Measurements from ENCODE around the gene SSR1.
A peak's percentile ranks its signal among the peaks of the same experiment; 100 is the strongest.

SSR1 gene

GRCh38 chr6:7254980-7255835, 57.8 kb downstream of the SSR1 start:
- DNase-seq, result no peak

GRCh38 chr6:7252390-7252789, 60.6 kb downstream of the SSR1 start:
- DNase-seq, result no peak

- no peak for DNase-seq
Measured at GRCh38 chr6:7251646-7252260, 61.2 kb downstream of the SSR1 start.

- no peak for DNase-seq
Measured at GRCh38 chr6:7250812-7251211, 62.2 kb downstream of the SSR1 start.

GRCh38 chr6:7249946-7250643, 62.9 kb downstream of the SSR1 start:
- DNase-seq, result no peak

- no peak for DNase-seq
Measured at GRCh38 chr6:7249391-7249790, 63.6 kb downstream of the SSR1 start.

GRCh38 chr6:7247828-7248227, 65.2 kb downstream of the SSR1 start:
- no peak for DNase-seq

DNA sequence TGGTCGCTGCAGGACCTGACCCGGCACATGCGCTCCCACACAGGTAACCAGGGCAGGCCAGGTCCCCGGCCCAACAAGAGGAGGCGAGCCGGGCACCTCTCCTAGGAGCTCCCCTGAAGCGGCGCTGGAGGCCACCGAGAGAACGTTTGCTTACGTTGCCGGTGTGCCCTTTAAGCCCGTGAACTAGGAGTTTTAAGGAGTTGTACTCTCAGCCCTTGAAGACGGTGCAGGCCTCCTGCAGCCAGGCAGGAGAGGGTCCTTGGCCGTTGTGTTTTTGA, 65.9 kb downstream of the SSR1 start:
- DNase-seq, result no peak

GRCh38 chr6:7246401-7247178, 66.4 kb downstream of the SSR1 start:
- no peak for DNase-seq

DNA sequence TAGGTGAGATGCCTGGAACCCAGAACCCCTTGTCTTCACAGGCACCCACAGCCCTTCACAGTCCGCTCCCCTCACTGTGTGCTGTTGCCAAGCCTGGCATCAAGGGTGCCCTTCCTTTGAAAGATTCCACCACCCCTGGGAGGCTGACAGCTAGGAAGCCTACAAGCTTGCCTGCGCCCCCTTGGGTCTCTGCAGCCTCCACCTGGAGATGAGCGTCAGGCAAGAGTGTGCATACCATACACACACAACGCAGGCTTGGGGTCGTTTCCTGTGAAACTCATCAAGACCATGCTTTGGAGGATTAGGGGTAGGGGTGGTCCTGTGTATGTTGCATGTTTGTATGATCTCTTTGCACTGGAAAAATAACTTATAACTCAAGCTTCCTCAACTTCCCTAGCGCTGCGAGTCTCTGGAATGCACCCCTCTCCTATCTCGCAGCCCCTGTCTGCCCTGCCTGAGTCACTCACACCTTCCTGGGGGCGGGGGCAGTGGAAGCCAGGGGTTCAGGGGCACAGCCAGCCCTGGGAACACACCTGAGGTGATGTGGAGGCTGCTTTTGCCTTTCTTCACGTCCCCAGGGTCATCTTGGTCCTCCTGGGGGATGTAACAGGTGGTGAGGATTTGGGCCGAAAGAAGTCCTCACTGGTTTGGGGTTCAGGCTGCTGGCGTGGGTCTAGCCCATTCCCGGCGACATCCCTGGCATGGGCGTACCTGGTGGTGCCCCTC, 67.2 kb downstream of the SSR1 start:
- DNase-seq, result no peak

- DNase-seq, result peak; percentile 92
Measured at GRCh38 chr6:7243179-7243981, 69.6 kb downstream of the SSR1 start.

DNA sequence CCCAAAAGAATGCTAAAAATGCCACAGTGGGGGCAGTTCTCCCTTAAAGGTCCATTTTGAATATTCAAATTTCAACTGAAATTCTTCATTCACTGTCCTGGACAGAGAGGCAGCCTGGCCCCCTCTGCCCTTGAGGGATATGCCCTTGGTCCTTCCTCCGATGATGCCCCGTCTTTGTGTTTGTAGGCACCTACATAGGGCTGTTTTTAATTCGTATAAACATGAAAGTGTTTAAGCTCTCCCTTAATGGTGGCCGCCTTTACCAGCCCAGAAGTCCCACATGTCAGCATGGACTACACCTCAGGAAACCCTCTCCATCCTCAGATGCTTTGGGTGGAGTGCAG, 70.2 kb downstream of the SSR1 start:
- no peak for DNase-seq

GRCh38 chr6:7241709-7242645, 71.0 kb downstream of the SSR1 start:
- no peak for DNase-seq

DNA sequence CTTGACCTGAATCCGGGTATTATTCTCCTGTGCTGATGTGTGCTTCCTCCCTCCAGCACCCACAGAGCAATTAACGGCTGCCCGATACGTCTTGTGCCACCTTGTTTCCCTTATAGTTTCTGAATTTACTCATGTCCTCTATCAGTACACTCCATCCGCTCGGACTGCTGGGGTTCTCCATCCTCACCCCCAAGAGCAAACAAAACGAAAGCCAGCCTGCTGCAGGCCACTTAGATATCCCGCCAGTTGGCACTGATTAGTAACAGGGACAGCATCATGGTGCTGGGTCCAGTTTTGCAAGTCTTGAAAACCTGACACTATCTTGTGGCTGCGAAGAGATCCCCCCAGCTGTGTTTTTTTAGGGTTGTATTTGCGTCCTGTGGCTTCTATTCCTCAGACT, 71.8 kb downstream of the SSR1 start:
- DNase-seq, result no peak

DNA sequence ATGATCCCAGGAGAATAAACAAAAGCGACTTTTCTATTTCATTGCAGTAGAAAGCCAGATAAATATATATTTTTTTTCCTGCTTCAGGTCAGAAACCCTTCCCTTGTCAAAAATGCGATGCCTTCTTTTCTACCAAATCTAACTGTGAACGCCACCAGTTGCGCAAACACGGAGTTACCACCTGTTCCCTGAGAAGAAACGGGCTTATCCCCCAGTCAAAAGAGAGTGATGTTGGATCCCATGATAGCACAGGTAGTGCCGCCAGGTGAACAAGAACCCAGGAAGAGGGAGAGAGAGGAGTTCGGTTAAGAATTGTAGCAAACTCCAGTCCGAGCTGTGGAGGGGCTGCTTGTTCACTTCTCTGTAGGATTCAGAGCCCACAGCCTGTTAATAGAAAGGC, 72.6 kb downstream of the SSR1 start:
- DNase-seq, result no peak

DNA sequence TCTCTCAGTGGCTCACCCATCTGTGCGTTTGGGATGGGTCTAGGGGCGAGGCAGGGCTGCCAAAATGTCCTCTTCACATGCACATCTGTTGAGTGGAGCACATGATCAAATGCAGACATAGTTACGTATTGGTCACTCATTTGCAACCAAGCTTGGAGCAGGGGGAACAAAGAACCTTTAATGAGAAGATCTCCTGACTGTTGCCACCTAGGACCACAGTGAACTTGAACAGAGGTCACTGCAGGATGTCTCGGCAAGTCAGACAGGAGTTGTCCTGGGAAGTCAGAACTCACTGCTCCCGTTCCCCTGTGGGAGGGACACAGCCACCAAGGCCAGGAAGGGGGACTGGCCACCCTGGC, 73.4 kb downstream of the SSR1 start:
- no peak for DNase-seq

- DNase-seq, result peak; percentile 92
Measured at GRCh38 chr6:7238900-7239589, 74.0 kb downstream of the SSR1 start.

GRCh38 chr6:7238526-7238899, 74.5 kb downstream of the SSR1 start:
- DNase-seq, result no peak

DNA sequence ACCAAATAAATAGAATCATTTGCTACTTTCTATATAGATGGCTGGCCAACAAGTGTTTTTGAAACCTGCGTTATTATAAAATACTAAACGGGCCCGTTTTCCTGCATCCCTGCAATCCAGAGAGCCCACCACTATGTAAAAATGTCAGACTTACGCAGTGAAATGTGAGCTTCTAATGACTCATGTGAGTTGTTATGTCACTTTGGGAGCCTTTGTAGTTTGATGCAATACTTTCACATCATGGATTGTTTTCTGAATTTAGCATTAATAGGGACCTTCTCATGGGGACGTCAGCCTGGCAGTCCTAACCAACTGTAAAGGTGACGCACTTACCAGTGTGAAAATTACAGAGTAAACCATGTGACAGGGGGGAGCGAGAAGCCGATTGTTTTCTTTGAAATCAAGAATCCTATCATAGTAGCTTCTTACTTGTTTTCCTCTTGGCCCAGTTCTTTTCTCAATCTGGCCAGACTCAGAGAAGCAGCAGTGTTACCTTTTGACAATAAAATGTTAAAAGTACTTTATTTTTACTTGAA, 75.3 kb downstream of the SSR1 start:
- DNase-seq, result no peak

Data from eye (tissue), 1 donor.